ENCODE results near the gene PKHD1.

The PKHD1 gene

GRCh38 chr6:51675020-51675921 is 412.1 kb downstream of the PKHD1 start:
- POLR2A ChIA-PET, result no interaction called here
- TF ChIP-seq FOXM1 (IDR thresholded peaks at IDR 0.05; ENCODE audit: borderline replicate concordance) (no peak), PKNOX1 (IDR thresholded peaks at IDR 0.05) (no peak), L3MBTL2 (conservative IDR thresholded peaks at IDR 0.05) (no peak), ELF4 (IDR thresholded peaks at IDR 0.05) (no peak), FOXK2 (IDR thresholded peaks at IDR 0.05) (no peak), NFRKB (IDR thresholded peaks at IDR 0.05) (no peak), LEF1 (IDR thresholded peaks at IDR 0.05; ENCODE audit: borderline replicate concordance) (no peak), ARNT (IDR thresholded peaks at IDR 0.05) (no peak)
- DNase-seq (ENCODE audit: extremely low spot score), result no peak
- CTCF ChIA-PET, result no interaction called here

GRCh38 chr6:51663525-51663924 is 423.9 kb downstream of the PKHD1 start:
- no peak for DNase-seq (ENCODE audit: extremely low spot score)
- CTCF ChIA-PET, result no interaction called here
- POLR2A ChIA-PET, result no interaction called here
- TF ChIP-seq PKNOX1 (IDR thresholded peaks at IDR 0.05) (no peak), FOXK2 (IDR thresholded peaks at IDR 0.05) (no peak), L3MBTL2 (conservative IDR thresholded peaks at IDR 0.05) (no peak), FOXA1 (IDR thresholded peaks at IDR 0.05) (no peak), ZNF384 (IDR thresholded peaks at IDR 0.05) (no peak), ARNT (IDR thresholded peaks at IDR 0.05) (no peak), BHLHE40 (IDR thresholded peaks at IDR 0.05; ENCODE audit: borderline replicate concordance) (no peak), NFRKB (IDR thresholded peaks at IDR 0.05) (no peak), ELF4 (IDR thresholded peaks at IDR 0.05) (no peak)

- ChIA-PET POLR2A (no interaction called here), CTCF (no interaction called here)
- TF ChIP-seq ELF4 (IDR thresholded peaks at IDR 0.05), result no peak
- no peak for TF ChIP-seq SP1 (IDR thresholded peaks at IDR 0.05)
- TF ChIP-seq FOXM1 (IDR thresholded peaks at IDR 0.05; ENCODE audit: borderline replicate concordance), result no peak
- no peak for TF ChIP-seq NFRKB (IDR thresholded peaks at IDR 0.05)
- TF ChIP-seq LEF1 (IDR thresholded peaks at IDR 0.05; ENCODE audit: borderline replicate concordance), result no peak
- TF ChIP-seq ARNT (IDR thresholded peaks at IDR 0.05), result no peak
- no peak for TF ChIP-seq FOXK2 (IDR thresholded peaks at IDR 0.05)
- no peak for TF ChIP-seq BHLHE40 (IDR thresholded peaks at IDR 0.05; ENCODE audit: borderline replicate concordance)
- TF ChIP-seq L3MBTL2 (conservative IDR thresholded peaks at IDR 0.05), result no peak
- no peak for TF ChIP-seq TARDBP (IDR thresholded peaks at IDR 0.05)
- no peak for TF ChIP-seq HDGF (IDR thresholded peaks at IDR 0.05; ENCODE audit: borderline replicate concordance)
- DNase-seq (ENCODE audit: extremely low spot score), result no peak
These were observed 426.6 kb downstream of the PKHD1 start for GRCh38 chr6:51660767-51661166.

- CTCF ChIA-PET, result no interaction called here
- no peak for DNase-seq (ENCODE audit: extremely low spot score)
- TF ChIP-seq SUZ12 (IDR thresholded peaks at IDR 0.05) (no peak), ARNT (IDR thresholded peaks at IDR 0.05) (no peak), SP1 (IDR thresholded peaks at IDR 0.05) (no peak), LEF1 (IDR thresholded peaks at IDR 0.05; ENCODE audit: borderline replicate concordance) (no peak), PKNOX1 (IDR thresholded peaks at IDR 0.05) (no peak), FOXM1 (IDR thresholded peaks at IDR 0.05; ENCODE audit: borderline replicate concordance) (no peak), FOXA1 (IDR thresholded peaks at IDR 0.05) (no peak), L3MBTL2 (conservative IDR thresholded peaks at IDR 0.05) (no peak), BHLHE40 (IDR thresholded peaks at IDR 0.05; ENCODE audit: borderline replicate concordance) (no peak), HDGF (IDR thresholded peaks at IDR 0.05; ENCODE audit: borderline replicate concordance) (no peak)
- POLR2A ChIA-PET, result no interaction called here
These were observed 429.9 kb downstream of the PKHD1 start for GRCh38 chr6:51657491-51657890.

GRCh38 chr6:51655517-51655916 is 431.9 kb downstream of the PKHD1 start:
- TF ChIP-seq FOXA1 (IDR thresholded peaks at IDR 0.05) (no peak), ARNT (IDR thresholded peaks at IDR 0.05) (no peak), FOXK2 (IDR thresholded peaks at IDR 0.05) (no peak), PKNOX1 (IDR thresholded peaks at IDR 0.05) (no peak), NFRKB (IDR thresholded peaks at IDR 0.05) (no peak), LEF1 (IDR thresholded peaks at IDR 0.05; ENCODE audit: borderline replicate concordance) (no peak), CTBP1 (IDR thresholded peaks at IDR 0.05; ENCODE audit: borderline replicate concordance) (no peak), HDGF (IDR thresholded peaks at IDR 0.05; ENCODE audit: borderline replicate concordance) (no peak), BHLHE40 (IDR thresholded peaks at IDR 0.05; ENCODE audit: borderline replicate concordance) (no peak), FOXM1 (IDR thresholded peaks at IDR 0.05; ENCODE audit: borderline replicate concordance) (no peak), SUZ12 (IDR thresholded peaks at IDR 0.05) (no peak), TARDBP (IDR thresholded peaks at IDR 0.05) (no peak), L3MBTL2 (conservative IDR thresholded peaks at IDR 0.05) (no peak), ELF4 (IDR thresholded peaks at IDR 0.05) (no peak), SP1 (IDR thresholded peaks at IDR 0.05) (no peak)
- ChIA-PET CTCF (no interaction called here), POLR2A (no interaction called here)
- DNase-seq (ENCODE audit: extremely low spot score), result no peak
